ENCODE data around the gene HYOU1. TPM values are rescaled to one million over a fixed set of nuclear protein-coding genes. Genes with fewer than 3 reads are reported as not detected.
A peak's percentile ranks its signal among the peaks of the same experiment; 100 is the strongest.

The HYOU1 gene
- total RNA-seq, 4 donors from 2014 or later, result 43.5 to 94.4 (median 63.7) TPM

DNA sequence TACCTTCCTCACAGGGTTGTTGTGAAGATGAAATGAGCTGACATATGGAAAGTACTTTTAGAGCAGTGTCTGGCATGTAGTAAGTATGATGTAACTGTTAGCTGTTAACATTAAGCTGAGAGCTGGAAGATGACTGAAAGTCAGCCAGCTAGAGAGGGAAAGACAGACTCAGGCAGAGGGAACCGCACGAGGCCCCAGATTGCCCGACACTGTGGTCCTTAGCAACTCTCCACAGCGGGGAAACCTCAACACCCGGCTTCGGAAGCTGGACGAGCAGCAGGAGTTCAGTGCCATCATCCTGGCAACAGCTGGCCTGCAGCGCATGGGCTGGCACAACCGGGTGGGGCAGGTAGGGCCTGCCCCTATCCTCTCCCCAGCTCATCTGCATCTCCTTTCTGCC is 34.2 kb upstream of the HYOU1 start:
- no peak for ATAC-seq (ENCODE audit: low FRiP score)
- TF ChIP-seq CTCF (IDR thresholded peaks at IDR 0.05), result no peak
- DNase-seq (ENCODE audit: low spot score), result no peak

DNA sequence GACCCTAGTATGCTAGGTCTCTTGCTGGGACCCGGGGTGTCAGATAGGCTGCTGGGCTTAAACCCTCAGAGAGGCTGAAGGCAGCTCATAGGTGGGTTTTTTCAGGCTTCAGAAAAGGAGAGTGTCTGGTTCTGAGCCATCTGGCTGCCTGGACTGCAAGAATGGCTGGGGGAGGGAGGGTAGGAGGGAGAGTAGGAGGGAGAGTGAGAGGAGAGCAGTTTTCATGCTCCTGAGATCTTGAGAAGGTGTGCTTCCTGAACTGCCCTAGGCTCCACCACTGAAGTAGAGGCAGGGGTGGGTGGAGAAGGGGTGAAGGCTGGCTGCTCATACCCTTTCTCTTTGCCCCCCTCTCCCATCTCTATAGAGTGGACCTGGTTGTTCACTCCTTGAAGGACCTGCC is 32.3 kb upstream of the HYOU1 start:
- no peak for TF ChIP-seq CTCF (IDR thresholded peaks at IDR 0.05)
- DNase-seq (ENCODE audit: low spot score), result no peak
- no peak for ATAC-seq (ENCODE audit: low FRiP score)

DNA sequence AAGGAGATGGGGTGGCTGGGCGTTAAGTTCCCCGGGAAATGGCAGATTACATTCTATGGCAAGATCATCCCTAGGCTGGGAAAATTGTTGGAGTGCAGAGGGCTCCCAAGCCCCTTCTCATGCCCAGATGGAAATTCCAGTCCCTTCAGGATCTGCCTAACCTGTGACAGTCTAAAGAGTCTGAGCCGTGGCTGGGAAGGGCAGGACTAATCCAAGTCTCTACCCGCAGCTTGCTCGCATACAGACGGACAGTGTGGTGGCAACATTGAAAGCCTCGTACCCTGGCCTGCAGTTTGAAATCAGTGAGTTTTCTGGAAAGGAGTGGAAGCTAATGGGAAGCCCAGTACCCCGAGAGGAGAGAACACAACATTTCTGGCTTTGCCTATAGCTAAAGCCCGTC is 31.4 kb upstream of the HYOU1 start:
- TF ChIP-seq CTCF (IDR thresholded peaks at IDR 0.05), result no peak
- ATAC-seq (ENCODE audit: low FRiP score) (no peak), DNase-seq (ENCODE audit: low spot score) (no peak)

DNA sequence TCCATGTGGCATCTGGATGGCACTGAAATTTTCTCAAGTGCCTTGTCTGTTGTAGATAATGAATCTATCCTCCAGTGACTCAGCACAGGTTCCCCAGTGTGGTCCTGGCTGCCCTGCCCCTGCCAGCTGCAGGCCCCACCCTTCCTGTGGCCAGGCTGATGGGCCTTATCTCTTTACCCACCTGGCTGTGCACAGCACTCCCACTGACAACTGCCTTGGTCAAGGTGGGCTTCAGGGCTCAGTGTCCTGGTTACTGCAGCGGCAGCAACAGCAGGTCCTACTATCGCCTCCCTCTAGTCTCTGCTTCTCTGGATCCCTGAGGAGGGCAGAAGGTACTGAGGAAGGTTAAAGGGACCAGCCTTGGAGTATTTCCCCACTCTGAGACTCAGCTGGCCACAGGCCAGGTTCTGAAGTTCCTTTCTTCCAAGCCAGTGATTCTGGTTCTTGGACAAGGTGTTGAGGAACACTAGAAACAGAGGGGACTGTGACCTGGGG is 30.8 kb upstream of the HYOU1 start:
- TF ChIP-seq CTCF (IDR thresholded peaks at IDR 0.05), result no peak
- DNase-seq (ENCODE audit: low spot score) (no peak), ATAC-seq (ENCODE audit: low FRiP score) (no peak)

- DNase-seq (ENCODE audit: low spot score), result no peak
Measured at GRCh38 chr11:119087123-119087522, 30.1 kb upstream of the HYOU1 start.

DNA sequence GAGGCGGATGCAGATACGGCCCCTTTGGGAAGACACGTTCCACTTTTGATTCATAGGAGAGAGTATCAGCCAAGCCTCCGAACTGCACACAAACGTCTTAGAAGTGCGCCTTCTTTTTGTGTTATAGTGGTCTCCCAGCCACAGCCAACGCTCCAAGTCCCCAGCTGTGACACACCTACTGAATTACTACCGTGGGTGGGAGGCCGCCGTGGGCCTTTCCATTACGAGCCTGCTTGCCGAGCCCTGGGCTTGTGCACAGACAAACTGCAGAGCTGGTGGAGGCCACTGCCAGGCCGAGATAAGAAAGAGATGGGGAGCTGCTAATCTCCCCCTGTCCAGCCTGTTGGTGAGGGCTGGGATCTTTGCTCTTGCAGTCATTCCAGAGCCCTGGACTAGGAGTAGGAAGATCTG is 28.4 kb upstream of the HYOU1 start:
- no peak for TF ChIP-seq CTCF (IDR thresholded peaks at IDR 0.05)
- DNase-seq (ENCODE audit: low spot score) (no peak), ATAC-seq (ENCODE audit: low FRiP score) (peak; percentile 31)

More at GRCh38 chr11:119087123-119087522, 30.1 kb upstream of the HYOU1 start:
- TF ChIP-seq CTCF (IDR thresholded peaks at IDR 0.05), result no peak
- no peak for ATAC-seq (ENCODE audit: low FRiP score)

GRCh38 chr11:119084663-119085436 is 27.8 kb upstream of the HYOU1 start, which contains the start of gene HMBS:
HMBS (plus strand) TSS chr11:119084881; CDS start chr11:119085034, 153 bp downstream.
- TF ChIP-seq CTCF (IDR thresholded peaks at IDR 0.05), result no peak
- ATAC-seq (ENCODE audit: low FRiP score) (peak; percentile 97), DNase-seq (ENCODE audit: low spot score) (peak; percentile 90)
